GM19452 (cell line): Measurements from ENCODE around the gene SP9.

ENCODE experiments used
- ATAC-seq: cut with Tn5 transposase; IDR thresholded peaks from one replicate; pipeline ENCODE4 v1.9.1; 2021; ENCODE audit not compliant: unreplicated experiment

The SP9 gene

GRCh38 chr2:174334781-174335251, at the start of gene SP9:
SP9 (plus strand) TSS chr2:174334954; CDS start chr2:174335093, 139 bp downstream.
- no peak for ATAC-seq

GRCh38 chr2:174286172-174286571, 48.6 kb upstream of the SP9 start:
- ATAC-seq: no peak

GRCh38 chr2:174292908-174293307, 41.8 kb upstream of the SP9 start:
- ATAC-seq: no peak

GRCh38 chr2:174300114-174300513, 34.6 kb upstream of the SP9 start:
- no peak for ATAC-seq

GRCh38 chr2:174312581-174313234, 22.0 kb upstream of the SP9 start:
- no peak for ATAC-seq

- ATAC-seq: no peak
Measured at GRCh38 chr2:174322149-174322548, 12.6 kb upstream of the SP9 start.

GRCh38 chr2:174322746-174323145, 12.0 kb upstream of the SP9 start:
- no peak for ATAC-seq

- ATAC-seq: no peak
Measured at GRCh38 chr2:174324530-174324929, 10.2 kb upstream of the SP9 start.

- no peak for ATAC-seq
Measured at GRCh38 chr2:174325373-174326160, 9.2 kb upstream of the SP9 start.

GRCh38 chr2:174326161-174327020, 8.4 kb upstream of the SP9 start:
- ATAC-seq: no peak

GRCh38 chr2:174327021-174327840, 7.5 kb upstream of the SP9 start:
- no peak for ATAC-seq

GRCh38 chr2:174327841-174328113, 7.0 kb upstream of the SP9 start:
- ATAC-seq: no peak

GRCh38 chr2:174328114-174328960, 6.4 kb upstream of the SP9 start:
- ATAC-seq: no peak

- ATAC-seq: no peak
Measured at GRCh38 chr2:174328961-174329715, 5.6 kb upstream of the SP9 start.

- ATAC-seq: no peak
Measured at GRCh38 chr2:174330945-174331594, 3.7 kb upstream of the SP9 start.

- ATAC-seq: no peak
Measured at GRCh38 chr2:174331595-174332216, 3.0 kb upstream of the SP9 start.

GRCh38 chr2:174332217-174332963, 2.4 kb upstream of the SP9 start:
- ATAC-seq: no peak

- no peak for ATAC-seq
Measured at GRCh38 chr2:174333017-174333371, 1.8 kb upstream of the SP9 start.
